HG03139 (cell line): ENCODE data around the gene SLC25A42.

Experiments used
- ATAC-seq: cut with Tn5 transposase; IDR thresholded peaks from one replicate; pipeline ENCODE4 v1.9.1; 2021; ENCODE audit not compliant: unreplicated experiment

The SLC25A42 gene

DNA sequence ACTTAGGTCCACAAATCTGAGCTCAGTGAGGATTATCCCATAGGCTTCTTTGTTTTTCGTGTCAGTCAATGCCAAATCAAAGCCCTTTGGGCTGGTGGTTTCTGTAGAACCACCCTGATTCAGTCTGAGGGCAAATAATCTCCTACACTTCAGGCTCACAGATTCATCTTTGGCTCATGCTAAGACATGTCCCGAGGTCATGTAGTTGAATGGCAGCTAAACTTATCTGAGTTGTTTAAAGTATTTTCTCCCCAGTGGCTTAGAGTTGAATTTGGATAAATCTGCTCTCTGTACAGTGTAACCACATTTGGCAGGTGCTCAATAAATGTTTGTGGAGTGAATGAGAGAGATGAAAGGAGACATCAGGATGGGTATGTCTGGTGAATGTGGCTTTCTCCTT, 13.1 kb upstream of the SLC25A42 start:
- no peak for ATAC-seq

- ATAC-seq: no peak
Measured at GRCh38 chr19:19051478-19052213, 12.1 kb upstream of the SLC25A42 start.

DNA sequence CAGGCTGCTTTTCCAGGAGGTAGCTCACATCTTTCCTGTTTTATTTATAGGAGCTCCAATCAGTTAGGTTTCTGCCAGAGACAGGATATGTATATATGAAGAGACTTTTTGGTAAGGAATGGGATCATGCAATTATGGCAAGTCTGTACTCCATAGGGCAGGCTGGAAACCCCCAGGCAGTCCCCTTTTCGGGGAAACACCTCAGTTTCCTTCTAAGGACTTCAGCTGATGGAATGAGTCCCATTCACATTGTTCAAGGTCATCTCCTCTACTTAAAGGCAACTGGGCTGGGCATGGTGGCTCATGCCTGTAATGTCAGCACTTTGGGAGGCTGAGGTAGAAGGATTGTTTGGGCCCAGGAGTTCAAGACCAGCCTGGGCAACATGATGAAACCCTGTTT, 10.9 kb upstream of the SLC25A42 start:
- ATAC-seq: no peak

DNA sequence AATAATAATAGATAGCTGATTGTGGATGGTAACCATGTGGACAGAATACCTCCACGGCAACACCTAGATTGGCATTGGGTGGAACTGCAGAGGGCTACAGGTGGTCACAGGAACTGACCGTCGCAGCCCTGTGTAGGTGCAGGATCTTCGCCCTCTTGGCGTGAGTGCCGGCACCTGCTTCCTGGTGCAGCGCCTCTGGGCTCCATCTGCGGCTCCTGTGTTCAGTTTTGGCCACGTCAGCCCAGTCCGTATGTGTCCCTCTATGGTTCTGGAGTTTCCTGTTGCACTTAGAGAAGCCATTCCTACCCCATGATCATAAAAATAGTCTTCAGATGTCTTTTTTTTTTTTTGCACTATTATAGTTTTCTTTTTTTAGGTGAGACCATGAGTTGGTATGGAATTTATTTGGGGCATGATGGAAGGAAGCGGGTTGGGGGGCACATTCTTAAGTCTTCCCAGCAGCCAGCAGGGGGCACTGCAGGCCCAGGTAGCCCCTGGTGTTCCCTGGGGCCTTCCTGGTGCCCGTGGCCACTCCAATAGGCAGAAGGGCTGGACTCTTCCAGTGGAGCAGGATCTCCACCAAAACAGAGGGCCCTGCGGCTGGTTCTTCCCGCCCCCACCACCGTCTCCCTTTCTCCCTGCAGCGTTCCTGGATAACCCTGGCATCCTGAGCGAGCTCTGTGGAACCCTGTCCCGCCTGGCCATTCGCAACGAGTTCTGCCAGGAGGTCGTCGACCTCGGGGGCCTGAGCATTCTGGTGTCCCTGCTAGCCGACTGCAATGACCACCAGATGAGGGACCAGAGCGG, 10.1 kb upstream of the SLC25A42 start:
- no peak for ATAC-seq

- ATAC-seq: no peak
Measured at GRCh38 chr19:19054315-19054938, 9.4 kb upstream of the SLC25A42 start.

DNA sequence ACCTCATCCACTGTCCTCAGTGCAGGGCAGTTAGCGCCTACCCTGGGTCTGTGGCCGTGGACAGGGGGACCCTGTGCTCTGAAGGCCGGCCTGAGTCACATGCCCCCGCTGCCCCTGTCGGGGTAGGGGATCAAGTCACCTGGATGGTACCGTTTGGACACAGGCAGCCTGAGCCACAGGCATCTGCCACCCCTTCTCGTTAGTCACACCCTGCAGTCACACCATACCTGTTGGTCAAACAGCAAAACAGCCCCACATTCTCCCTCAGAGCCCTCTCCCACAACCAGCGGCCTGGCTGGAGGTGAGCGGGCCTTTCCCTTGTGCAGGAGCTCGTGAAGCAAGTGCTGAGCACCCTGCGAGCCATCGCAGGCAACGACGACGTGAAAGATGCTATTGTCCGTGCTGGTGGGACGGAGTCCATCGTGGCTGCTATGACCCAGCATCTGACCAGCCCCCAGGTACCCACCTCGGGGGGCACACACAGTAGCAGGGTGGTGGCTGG, 8.8 kb upstream of the SLC25A42 start:
- no peak for ATAC-seq

GRCh38 chr19:19055701-19056100, 8.1 kb upstream of the SLC25A42 start:
- ATAC-seq: no peak

DNA sequence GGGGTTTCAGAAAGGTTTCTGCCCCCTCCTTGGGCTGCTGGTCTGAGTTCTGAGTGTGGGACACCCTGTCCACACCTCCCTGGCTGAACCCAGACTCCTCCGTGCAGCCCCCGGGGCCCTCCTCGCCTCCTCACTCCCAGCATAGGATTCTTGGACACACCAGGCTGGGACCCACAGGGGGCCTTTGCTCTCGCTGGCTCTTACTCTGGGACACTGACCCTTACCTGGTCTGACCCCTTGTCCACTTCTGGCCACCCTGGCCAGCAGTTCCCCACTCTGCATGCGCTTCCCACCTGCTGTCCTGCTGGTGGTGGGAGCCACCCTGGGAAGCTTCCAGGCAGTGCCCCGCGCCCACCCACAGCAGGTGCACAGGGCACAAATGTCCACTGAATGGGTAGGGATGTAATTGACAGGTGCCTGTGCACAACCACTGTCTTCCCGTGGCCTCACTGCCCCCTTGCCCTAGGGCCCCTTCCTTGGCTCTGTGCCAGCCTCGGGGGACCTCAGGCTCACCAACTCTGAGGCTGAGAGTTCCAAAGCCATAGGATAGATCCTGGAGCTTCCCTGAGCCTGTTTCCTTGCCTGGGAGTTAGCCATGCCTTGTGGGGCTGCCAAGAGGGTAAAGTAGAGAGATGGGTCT, 7.0 kb upstream of the SLC25A42 start:
- ATAC-seq: no peak

DNA sequence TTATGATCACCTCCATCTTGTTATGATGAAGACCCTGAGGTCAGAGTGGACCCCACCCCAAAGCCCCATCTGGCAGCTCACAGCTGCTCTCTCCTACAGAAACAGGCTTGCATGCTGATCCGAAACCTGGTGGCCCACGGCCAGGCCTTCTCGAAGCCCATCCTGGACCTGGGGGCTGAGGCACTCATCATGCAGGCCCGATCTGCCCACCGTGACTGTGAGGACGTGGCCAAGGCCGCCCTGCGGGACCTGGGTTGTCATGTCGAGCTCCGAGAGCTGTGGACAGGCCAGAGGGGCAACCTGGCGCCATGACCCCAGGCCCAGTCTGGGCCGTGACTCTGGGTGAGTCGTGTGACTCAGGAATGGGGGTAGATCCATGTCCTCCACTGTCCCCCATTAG, 6.5 kb upstream of the SLC25A42 start:
- ATAC-seq: no peak

- no peak for ATAC-seq
Measured at GRCh38 chr19:19057720-19058119, 6.1 kb upstream of the SLC25A42 start.

GRCh38 chr19:19059018-19059836, 4.6 kb upstream of the SLC25A42 start:
- no peak for ATAC-seq

DNA sequence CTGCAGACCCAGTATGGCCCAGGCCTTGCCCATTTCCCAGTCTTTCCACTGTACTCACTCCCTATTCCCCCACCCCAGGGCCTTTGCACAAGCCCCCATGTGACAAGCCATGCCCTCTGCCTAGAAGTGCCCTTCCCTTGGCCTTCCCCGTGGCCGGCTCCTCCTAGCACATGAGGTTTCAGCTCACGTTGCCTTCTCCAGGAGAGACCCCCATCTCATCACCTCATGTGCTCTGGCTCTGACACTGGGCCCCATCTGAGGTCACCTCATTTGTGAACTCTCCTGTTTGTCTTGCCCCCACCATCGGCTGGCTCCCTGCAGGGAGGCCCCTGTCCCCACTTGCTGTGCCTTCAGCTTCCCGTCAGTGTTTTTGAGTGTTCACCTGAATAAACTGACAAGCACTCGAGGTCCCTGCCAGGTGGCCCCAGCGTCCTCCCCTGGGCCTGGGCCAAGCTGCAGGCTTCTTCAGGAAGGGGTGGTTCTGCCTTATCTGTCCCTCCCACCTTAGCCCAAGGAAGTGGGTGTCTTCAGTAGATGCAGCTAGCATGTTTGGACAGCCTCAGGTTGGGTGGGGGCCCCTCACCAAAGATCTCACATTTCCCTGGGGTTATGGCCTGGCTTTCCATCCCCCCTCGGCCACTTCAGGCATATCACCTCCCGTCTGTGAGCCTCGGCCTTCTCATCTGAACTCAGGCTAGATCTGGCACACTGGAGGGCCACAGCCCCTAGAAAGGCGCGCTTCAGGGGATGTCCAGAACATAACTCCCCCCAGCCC, 3.8 kb upstream of the SLC25A42 start:
- ATAC-seq: no peak

GRCh38 chr19:19061506-19061905, 2.3 kb upstream of the SLC25A42 start:
- ATAC-seq: no peak

- ATAC-seq: no peak
Measured at GRCh38 chr19:19062454-19063182, 1.2 kb upstream of the SLC25A42 start.

DNA sequence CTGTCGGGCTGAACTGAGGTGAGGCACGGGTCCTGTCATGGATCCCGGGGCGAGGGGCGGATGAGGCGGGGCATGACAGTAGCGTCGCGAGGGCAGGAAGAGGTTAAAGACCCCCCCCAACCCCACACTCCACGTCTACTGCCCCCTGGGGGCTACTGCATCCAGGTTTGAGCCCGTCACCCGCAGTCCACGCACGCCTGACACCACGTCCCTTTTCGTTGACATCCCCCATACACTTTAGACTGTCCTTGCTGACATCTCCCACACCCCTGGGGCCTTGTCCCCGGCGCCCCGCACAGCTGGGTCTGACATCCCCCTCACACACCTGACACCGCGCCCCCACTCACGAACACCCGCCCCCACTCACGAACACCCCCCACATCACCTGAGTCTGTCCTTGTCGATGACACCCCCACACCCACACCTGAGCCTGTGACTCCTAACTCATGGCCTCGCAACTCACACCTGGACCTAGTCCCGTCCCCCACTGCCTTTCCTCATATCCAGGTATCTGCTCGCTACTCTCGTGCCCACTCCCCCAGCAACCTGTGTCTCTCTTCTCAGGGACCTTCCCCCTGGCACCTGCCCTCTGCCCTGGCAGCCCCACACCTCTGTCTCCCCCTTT, 416 bp downstream of the SLC25A42 start:
- no peak for ATAC-seq

DNA sequence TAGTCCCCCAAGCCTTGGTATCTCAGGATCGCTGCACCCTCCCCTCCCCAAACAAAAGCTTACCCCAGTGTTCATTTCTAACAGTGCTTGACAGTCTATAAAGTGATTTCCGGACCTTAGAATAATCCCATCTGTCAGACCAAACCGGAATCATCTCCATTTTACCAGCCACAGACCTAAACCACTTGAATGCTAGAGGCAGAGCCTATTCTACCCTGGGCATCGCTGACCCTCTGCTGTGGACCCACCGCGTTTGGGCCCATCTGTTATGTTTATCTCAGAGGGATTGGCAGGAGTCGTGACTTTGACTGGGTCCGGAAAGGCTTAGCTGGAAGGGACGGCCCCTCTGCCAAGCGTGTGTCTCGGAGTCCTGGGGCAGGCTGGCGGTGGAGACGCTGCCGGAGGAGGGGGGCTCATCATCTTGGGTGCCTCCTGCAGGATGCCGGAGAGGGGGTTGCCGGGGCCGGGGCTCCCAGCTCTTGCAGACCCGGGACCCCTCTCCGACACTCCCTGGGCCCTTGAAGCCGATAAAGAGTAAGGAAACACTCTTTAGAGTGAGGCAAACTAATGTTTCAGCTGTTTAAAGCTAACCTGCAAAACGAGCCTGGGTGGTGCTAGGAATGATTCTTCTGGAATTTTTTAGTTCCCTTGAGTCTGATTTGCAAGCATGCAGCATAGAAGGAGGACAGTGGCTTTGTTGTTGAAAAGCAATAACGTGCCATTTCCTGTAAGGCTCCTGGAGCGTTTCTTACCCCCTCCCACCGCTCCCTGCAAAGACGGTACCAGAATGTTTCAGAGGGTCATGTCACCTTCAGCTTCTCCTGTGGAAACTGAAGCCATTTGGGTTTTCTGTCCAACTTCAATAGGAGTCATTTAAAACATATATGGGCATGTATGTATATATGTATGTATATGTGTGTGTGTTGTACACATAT, 1.3 kb downstream of the SLC25A42 start:
- ATAC-seq: no peak

GRCh38 chr19:19067276-19068072, 3.7 kb downstream of the SLC25A42 start:
- no peak for ATAC-seq
